Activated naive CD4-positive, alpha-beta T cell treated with anti-CD3 and anti-CD28 coated beads, Interleukin-2, amount 50 U/mL, for 16 hours (primary cell): Measurements from ENCODE around the gene TAL2.

ENCODE experiments used
- DNase-seq: peaks from one replicate; pipeline ENCODE4 v3.0.0-alpha.2; 2020

TAL2 gene

DNA sequence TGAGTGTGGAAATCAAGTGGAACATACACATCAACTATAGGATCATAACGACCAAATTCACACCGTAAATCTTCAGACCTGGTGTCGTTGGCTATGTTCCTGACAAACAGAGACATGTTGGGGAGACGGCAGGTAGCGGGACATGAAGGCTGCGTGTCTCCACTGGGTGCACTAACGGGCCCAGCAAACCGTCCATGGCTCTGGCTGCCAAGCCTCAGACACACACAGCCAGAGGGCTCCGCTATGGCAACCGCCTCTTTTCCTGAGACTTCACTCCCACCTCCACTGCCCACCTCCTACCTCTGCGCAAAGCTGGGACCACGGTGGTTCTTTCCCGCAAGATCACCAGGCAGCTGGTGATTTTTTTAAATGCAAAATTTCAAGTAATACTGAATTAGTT is 48.4 kb downstream of the TAL2 start:
- DNase-seq = no peak

DNA sequence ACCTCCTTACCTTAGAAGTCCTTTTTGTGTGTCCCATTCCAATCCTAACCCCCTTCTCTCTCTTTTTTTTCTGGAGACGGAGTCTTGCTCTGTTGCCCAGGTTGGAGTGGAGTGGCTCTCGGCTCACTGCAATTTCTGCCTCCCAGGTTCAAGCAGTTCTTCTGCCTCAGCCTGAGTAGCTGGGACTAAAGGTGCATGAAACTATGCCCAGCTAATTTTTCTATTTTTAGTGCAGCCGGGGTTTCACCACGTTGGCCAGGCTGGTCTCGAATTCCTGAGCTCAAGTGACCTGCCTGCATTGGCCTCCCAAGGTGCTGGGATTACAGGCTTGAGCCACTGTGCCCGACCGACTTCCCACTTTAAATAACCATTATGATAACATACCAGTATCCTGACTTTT is 49.6 kb downstream of the TAL2 start:
- DNase-seq = no peak

DNA sequence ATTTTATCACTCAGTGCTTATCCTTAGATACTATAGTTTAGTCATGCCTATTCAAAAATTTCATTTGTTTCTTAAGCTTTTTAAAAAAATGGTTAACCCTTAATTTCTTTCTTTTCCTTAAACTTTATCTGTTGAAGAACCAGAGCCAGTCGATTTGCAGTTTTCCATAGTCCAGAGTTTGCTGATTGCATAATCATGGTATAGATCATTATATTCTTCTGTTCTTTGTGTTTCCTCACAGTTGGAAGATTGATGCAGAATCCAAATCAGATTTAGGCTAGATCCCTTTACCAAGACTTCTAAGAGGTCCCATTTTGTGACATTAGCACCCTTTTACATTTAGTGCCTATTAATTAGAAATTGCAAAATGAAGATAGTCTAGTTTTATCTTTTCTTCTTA is 50.0 kb downstream of the TAL2 start:
- no peak for DNase-seq
